DMS114 treated with DMSO at 0.1 percent for 48 hours (cell line): ENCODE results near the gene TEX261.

ENCODE experiments used
- DNase-seq: peaks from one replicate; lab custom pipeline; 2025; ENCODE audit not compliant: unreplicated experiment; lab: John Stamatoyannopoulos, UW

Gene TEX261

GRCh38 chr2:70959851-70960832, 34.5 kb downstream of the TEX261 start:
- no peak for DNase-seq

GRCh38 chr2:70959271-70959761, 35.4 kb downstream of the TEX261 start:
- no peak for DNase-seq

GRCh38 chr2:70958759-70959158, 35.9 kb downstream of the TEX261 start:
- no peak for DNase-seq

- no peak for DNase-seq
Measured at GRCh38 chr2:70957798-70958197, 36.9 kb downstream of the TEX261 start.

- no peak for DNase-seq
Measured at GRCh38 chr2:70956141-70956540, 38.5 kb downstream of the TEX261 start.

- DNase-seq, result no peak
Measured at GRCh38 chr2:70954886-70955285, 39.8 kb downstream of the TEX261 start.

GRCh38 chr2:70949086-70949485, 45.6 kb downstream of the TEX261 start:
- no peak for DNase-seq

- DNase-seq, result peak; percentile 65
Measured at GRCh38 chr2:70948337-70949003, 46.2 kb downstream of the TEX261 start.

GRCh38 chr2:70947556-70948184, 47.0 kb downstream of the TEX261 start:
- peak; percentile 7 for DNase-seq

GRCh38 chr2:70946832-70947442, 47.7 kb downstream of the TEX261 start:
- DNase-seq, result peak; percentile 69

GRCh38 chr2:70944111-70944690, 50.5 kb downstream of the TEX261 start:
- DNase-seq, result no peak

- no peak for DNase-seq
Measured at GRCh38 chr2:70943205-70943871, 51.3 kb downstream of the TEX261 start.

- no peak for DNase-seq
Measured at GRCh38 chr2:70942396-70943204, 52.1 kb downstream of the TEX261 start.

- no peak for DNase-seq
Measured at GRCh38 chr2:70941701-70942100, 53.0 kb downstream of the TEX261 start.

GRCh38 chr2:70941186-70941585, 53.5 kb downstream of the TEX261 start:
- DNase-seq, result no peak

GRCh38 chr2:70939839-70940580, 54.7 kb downstream of the TEX261 start:
- no peak for DNase-seq

GRCh38 chr2:70939001-70939838, 55.5 kb downstream of the TEX261 start:
- no peak for DNase-seq

GRCh38 chr2:70938586-70938950, 56.1 kb downstream of the TEX261 start:
- no peak for DNase-seq
